Body of pancreas (tissue), 4 donors: Measurements from ENCODE around the gene AMPD2.
"Not testable (repeated sequence)": the region's sequence is repeated elsewhere in the genome, so short reads cannot be mapped to it uniquely, and the experiment has no call there.

ENCODE experiments used
- POLR2A ChIP-seq, 3 donors: fragments of 450-650 bp; IDR thresholded peaks; one replicate each; pipeline ENCODE4 v1.6.1; 2016; ENCODE audit warnings: antibody characterized with exemption in 3 of 3, mild to moderate bottlenecking in 2 of 3
- TF ChIP-seq, protein P1 (sequence below), 7 experiments: fragments of 450-650 bp in 4 of 7; fragments of 200-600 bp in 3 of 7; sonication (generic) in 3 of 7; IDR thresholded peaks; one replicate each; pipeline ENCODE4 v1.5.1; 2016 to 2019; ENCODE audit warnings: antibody characterized with exemption in 7 of 7

DNA sequence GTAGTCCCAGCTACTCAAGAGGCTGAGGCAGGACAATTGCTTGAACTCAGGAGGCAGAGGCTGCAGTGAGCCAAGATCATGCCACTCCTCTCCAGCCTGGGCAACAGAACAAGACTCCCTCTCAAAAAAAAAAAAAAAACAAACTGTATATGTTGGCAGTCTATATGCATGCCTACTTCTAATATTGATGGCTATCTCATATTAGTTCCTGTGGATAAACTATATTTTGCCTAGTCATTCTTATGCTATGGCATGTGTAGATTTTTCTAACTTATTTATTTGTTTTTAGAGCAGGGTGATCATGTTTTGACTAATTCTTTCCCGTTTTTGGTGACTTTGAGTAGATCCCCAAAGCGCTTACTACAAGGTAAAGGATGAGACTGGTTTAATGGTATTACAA lies 59.0 kb downstream of the AMPD2 start:
- TF ChIP-seq, protein P1, sequence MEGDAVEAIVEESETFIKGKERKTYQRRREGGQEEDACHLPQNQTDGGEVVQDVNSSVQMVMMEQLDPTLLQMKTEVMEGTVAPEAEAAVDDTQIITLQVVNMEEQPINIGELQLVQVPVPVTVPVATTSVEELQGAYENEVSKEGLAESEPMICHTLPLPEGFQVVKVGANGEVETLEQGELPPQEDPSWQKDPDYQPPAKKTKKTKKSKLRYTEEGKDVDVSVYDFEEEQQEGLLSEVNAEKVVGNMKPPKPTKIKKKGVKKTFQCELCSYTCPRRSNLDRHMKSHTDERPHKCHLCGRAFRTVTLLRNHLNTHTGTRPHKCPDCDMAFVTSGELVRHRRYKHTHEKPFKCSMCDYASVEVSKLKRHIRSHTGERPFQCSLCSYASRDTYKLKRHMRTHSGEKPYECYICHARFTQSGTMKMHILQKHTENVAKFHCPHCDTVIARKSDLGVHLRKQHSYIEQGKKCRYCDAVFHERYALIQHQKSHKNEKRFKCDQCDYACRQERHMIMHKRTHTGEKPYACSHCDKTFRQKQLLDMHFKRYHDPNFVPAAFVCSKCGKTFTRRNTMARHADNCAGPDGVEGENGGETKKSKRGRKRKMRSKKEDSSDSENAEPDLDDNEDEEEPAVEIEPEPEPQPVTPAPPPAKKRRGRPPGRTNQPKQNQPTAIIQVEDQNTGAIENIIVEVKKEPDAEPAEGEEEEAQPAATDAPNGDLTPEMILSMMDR (IDR thresholded peaks at IDR 0.05), result not testable (repeated sequence)
- not testable (repeated sequence) for TF ChIP-seq POLR2A (IDR thresholded peaks at IDR 0.05)
